ENCODE results near the gene ALKBH3.

DNA sequence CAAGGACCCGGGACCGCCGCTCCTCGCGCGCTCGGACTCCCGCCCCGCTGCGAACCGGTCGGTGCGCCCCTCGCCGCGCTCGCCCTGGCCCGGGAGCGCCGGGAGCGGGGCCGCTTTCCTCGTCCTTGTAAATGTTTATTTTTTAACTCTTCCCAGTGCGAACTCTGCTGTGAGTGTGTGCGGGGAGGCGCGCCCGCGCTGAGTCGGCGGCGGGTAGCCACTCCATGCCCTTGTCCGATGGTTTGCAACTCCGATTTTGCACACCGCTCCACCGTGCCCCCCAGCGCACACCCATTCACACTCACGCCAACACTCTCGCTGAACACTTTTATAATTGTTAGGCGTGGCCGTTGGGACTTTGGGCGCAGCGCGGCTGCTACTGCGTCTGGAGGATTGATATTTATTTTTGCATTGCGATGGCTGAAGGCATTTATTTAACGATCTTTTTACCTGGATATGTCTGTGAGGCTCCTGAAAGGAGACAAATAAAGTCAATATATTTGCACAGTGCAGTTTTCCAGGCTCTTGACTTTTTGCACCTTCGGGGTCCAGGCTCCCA, 62.8 kb downstream of the ALKBH3 start:
- TF ChIP-seq, protein P1, sequence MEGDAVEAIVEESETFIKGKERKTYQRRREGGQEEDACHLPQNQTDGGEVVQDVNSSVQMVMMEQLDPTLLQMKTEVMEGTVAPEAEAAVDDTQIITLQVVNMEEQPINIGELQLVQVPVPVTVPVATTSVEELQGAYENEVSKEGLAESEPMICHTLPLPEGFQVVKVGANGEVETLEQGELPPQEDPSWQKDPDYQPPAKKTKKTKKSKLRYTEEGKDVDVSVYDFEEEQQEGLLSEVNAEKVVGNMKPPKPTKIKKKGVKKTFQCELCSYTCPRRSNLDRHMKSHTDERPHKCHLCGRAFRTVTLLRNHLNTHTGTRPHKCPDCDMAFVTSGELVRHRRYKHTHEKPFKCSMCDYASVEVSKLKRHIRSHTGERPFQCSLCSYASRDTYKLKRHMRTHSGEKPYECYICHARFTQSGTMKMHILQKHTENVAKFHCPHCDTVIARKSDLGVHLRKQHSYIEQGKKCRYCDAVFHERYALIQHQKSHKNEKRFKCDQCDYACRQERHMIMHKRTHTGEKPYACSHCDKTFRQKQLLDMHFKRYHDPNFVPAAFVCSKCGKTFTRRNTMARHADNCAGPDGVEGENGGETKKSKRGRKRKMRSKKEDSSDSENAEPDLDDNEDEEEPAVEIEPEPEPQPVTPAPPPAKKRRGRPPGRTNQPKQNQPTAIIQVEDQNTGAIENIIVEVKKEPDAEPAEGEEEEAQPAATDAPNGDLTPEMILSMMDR (IDR thresholded peaks at IDR 0.05), result no peak
- TF ChIP-seq POLR2AphosphoS5 (IDR thresholded peaks at IDR 0.05), result peak in 1 of 3 donors; percentile 13

Measured in stomach (tissue), 4 donors.